Measurements from ENCODE around the gene COPG1.

Gene COPG1

DNA sequence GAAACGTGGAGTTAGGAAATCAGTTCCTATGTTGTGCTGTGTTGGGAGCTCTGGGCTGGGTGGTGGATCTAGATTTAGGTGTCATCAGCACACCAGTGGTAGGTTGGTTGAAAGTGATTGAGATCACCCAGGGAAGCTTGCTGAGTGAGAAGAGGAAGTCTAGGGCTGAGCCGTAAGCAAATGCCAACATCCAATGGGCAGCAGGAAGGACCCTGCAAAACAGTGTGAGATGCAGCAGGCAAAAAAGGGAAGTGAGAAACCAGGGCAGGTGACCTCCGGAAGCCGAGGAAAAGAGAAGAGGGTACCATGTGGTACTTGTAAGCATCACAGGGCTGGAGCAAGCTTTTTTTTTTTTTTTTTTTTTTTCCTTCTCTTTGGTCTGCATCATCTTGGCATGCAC, 15.9 kb upstream of the COPG1 start:
- no peak for TF ChIP-seq CTCF (IDR thresholded peaks at IDR 0.05)

DNA sequence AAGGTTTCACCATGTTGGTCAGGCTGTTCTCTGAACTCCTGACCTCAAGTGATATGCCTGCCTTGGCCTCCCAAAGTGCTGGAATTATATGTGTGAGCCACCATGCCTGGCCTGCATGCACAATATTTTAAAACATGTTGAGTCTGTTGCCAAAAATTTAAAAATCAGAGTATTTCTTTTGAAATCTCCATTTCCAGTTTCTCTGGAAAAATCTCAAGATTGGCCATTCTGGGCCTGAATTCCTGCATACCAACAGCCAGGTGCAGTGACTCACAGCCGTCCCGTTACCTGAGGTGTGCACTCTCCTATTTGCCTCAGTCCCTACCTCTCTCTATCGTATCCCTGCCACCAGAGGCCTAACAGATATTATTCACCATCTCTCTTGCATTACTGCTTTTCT, 15.0 kb upstream of the COPG1 start:
- TF ChIP-seq CTCF (IDR thresholded peaks at IDR 0.05), result no peak

DNA sequence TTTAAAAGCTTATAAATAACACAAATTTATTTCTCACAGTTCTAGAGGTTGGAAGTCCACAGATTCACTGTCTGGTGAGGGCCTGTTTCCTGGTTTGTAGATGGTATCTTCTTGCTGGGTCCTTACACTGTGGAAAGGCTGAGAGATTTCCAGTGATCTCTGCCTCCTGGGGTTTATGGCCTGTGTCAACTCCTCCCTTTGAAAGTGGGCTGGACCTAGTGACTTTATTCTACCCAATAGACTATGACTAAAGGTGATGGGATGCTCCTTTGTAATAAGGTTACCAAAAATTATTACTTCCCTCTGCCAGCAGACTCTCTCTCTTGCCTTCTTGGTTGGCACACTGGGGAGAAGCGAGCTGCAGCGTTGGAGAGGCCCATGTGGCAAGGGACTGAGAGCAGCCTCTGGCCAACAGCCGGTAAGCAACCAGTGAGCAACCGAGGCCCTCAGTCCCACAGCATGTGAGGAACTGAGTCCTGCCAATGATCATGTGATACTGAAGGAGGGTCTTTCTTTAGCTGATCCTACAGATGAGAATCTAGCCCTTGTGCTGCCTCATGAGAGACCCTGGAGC, 14.0 kb upstream of the COPG1 start:
- no peak for TF ChIP-seq CTCF (IDR thresholded peaks at IDR 0.05)

DNA sequence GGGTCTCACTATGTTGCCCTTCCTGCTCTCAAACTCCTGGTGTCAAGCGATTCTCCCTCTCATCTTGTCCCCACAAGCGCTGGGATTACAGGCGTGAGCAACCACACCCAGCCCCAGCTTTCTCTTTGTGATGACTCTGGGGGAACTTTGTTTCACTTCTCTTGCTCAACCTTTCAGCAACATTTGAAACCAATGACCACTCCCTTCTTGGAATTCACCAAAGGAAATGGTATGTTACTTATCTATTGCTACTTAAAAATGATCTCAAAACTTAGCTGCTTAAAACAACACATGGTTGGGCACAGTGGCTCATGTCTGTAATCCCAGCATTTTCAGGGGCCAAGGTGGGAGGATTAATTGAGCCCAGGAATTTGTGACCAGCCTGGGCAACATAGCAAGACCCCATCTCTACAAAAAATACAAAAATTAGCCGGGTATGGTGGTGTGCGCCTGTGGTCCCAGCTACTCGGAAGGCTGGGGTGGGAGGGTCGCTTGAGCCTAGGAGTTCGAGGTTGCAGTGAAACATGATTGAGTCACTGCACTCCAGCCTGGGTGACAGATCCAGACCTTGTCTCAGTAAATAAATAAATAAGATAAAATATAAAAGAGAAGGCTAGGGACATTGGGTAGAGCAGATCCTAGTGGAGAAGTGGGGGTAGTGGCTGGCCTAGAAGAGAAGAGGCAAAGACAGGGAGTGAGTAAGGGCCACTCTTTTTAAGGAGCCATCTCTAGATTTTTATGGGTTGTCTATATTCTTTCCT, 10.3 kb upstream of the COPG1 start:
- no peak for TF ChIP-seq CTCF (IDR thresholded peaks at IDR 0.05)

GRCh38 chr3:129239991-129240390, 9.4 kb upstream of the COPG1 start:
- no peak for TF ChIP-seq CTCF (IDR thresholded peaks at IDR 0.05)

GRCh38 chr3:129240436-129240835, 9.0 kb upstream of the COPG1 start:
- TF ChIP-seq CTCF (IDR thresholded peaks at IDR 0.05), result no peak

DNA sequence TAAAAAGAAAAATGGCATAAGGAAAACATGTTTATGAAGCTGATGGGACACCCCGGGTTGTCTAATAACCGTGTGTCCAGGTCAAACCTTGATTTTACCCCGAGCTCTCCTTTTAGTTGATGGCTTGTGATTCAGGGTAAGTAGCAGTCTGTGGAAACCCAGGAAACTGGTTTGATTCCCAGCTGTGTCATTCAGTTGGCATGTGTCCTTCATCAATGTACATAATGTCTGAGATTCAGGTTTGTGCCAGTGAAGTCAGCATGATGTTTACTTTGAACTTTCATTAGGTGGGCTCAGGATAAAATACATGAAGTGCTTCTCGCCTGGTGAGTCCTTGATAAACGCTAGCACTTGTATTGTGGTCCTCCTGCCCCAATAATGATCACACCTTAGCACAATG, 4.3 kb upstream of the COPG1 start:
- TF ChIP-seq CTCF (IDR thresholded peaks at IDR 0.05), result no peak
